Mesenchymal stem cell (in vitro differentiated cells and primary cell): ENCODE measurements around the gene GPR39.

Experiments
- DNase-seq: peaks from one replicate; pipeline ENCODE4 v3.0.0-alpha.2; 2013
- H2AFZ ChIP-seq: one replicate; pipeline ENCODE4 v1.6.1; 2013; ENCODE audit warnings: low read depth, mild to moderate bottlenecking, control low read depth, inconsistent platforms, low read length, moderate library complexity
- H2AK5ac ChIP-seq: 2 replicates; pipeline ENCODE4 v1.6.1; 2013; ENCODE audit warnings: low read length, moderate library complexity, mild to moderate bottlenecking, inconsistent platforms; ENCODE audit not compliant: severe bottlenecking
- H2BK120ac ChIP-seq: one replicate; pipeline ENCODE4 v1.6.1; 2013; ENCODE audit warnings: low read depth, mild to moderate bottlenecking, inconsistent platforms, low read length, moderate library complexity
- H2BK12ac ChIP-seq, 2 experiments: one replicate each; pipeline ENCODE4 v1.6.1; 2013; ENCODE audit warnings: inconsistent platforms in 2 of 2, low read length in 2 of 2, mild to moderate bottlenecking in 2 of 2, moderate library complexity in 2 of 2, control low read depth in 1 of 2
- H2BK15ac ChIP-seq: one replicate; pipeline ENCODE4 v1.6.1; 2013; ENCODE audit warnings: mild to moderate bottlenecking, low read depth, inconsistent platforms; ENCODE audit not compliant: poor library complexity, severe bottlenecking
- H2BK5ac ChIP-seq: 2 replicates; pipeline ENCODE4 v1.6.1; 2013; ENCODE audit warnings: low read depth, mild to moderate bottlenecking, low read length, control low read depth, inconsistent platforms; ENCODE audit not compliant: poor library complexity, severe bottlenecking
- H3K14ac ChIP-seq, 2 experiments: one replicate each; pipeline ENCODE4 v1.6.1; 2013; ENCODE audit warnings: inconsistent platforms in 2 of 2, low read length in 2 of 2, control low read depth in 1 of 2, mild to moderate bottlenecking in 1 of 2, moderate library complexity in 1 of 2
- H3K18ac ChIP-seq, 2 experiments: one replicate each; pipeline ENCODE4 v1.6.1; 2013; ENCODE audit warnings: inconsistent platforms in 2 of 2, low read length in 2 of 2, control low read depth in 1 of 2, low read depth in 1 of 2, mild to moderate bottlenecking in 1 of 2
- H3K23ac ChIP-seq, 2 experiments: one replicate each; pipeline ENCODE4 v1.6.1; 2013; ENCODE audit warnings: inconsistent platforms in 2 of 2, low read length in 2 of 2, mild to moderate bottlenecking in 2 of 2, moderate library complexity in 2 of 2, control low read depth in 1 of 2
- H3K27ac ChIP-seq: 2 replicates; pipeline ENCODE4 v1.5.1; 2013; ENCODE audit warnings: mild to moderate bottlenecking, moderate library complexity, low read length, control low read depth, inconsistent platforms; ENCODE audit not compliant: poor library complexity, severe bottlenecking
- H3K27me3 ChIP-seq, 2 experiments: 2 replicates each; pipeline versions ENCODE4 v1.6.1 to v1.7.0; 2013; ENCODE audit warnings: low read length in 2 of 2, mild to moderate bottlenecking in 2 of 2, moderate library complexity in 2 of 2, control low read depth in 1 of 2, inconsistent platforms in 1 of 2; ENCODE audit not compliant: control insufficient read depth in 1 of 2, insufficient read depth in 1 of 2
- H3K36me3 ChIP-seq, 2 experiments: 2 replicates each; pipeline versions ENCODE4 v1.6.1 to v1.7.0; 2013; ENCODE audit warnings: low read length in 2 of 2, control low read depth in 1 of 2, inconsistent platforms in 1 of 2, low read depth in 1 of 2, mild to moderate bottlenecking in 1 of 2; ENCODE audit not compliant: insufficient read depth in 2 of 2, control insufficient read depth in 1 of 2
- H3K4ac ChIP-seq, 2 experiments: one replicate each; pipeline ENCODE4 v1.6.1; 2013; ENCODE audit warnings: inconsistent platforms in 2 of 2, low read length in 2 of 2, mild to moderate bottlenecking in 2 of 2, moderate library complexity in 2 of 2, control low read depth in 1 of 2, low read depth in 1 of 2
- H3K4me1 ChIP-seq: 2 replicates; pipeline ENCODE4 v1.6.1; 2013; ENCODE audit warnings: low read depth, low read length, control low read depth; ENCODE audit not compliant: control insufficient read depth, insufficient read depth
- H3K4me2 ChIP-seq: 2 replicates; pipeline ENCODE4 v1.6.1; 2013; ENCODE audit warnings: low read length, mild to moderate bottlenecking, inconsistent platforms; ENCODE audit not compliant: poor library complexity, severe bottlenecking
- H3K4me3 ChIP-seq, 2 experiments: 2 replicates each; pipeline versions ENCODE4 v1.5.1 to v1.7.0; 2013; ENCODE audit warnings: low read length in 2 of 2, mild to moderate bottlenecking in 2 of 2, control low read depth in 1 of 2, low read depth in 1 of 2; ENCODE audit not compliant: insufficient read depth in 1 of 2
- H3K79me1 ChIP-seq: replicated peaks from 2 replicates; pipeline ENCODE4 v1.6.1; 2013; ENCODE audit warnings: mild to moderate bottlenecking, control low read depth, low read length, inconsistent platforms; ENCODE audit not compliant: poor library complexity, severe bottlenecking
- H3K9ac ChIP-seq: 2 replicates; pipeline ENCODE4 v1.7.0; 2013; ENCODE audit warnings: mild to moderate bottlenecking, low read length, moderate library complexity
- H3K9me3 ChIP-seq: 2 replicates; pipeline ENCODE4 v1.7.0; 2013; ENCODE audit warnings: mild to moderate bottlenecking, low read length; ENCODE audit not compliant: control insufficient read depth
- H4K8ac ChIP-seq: one replicate; pipeline ENCODE4 v1.6.1; 2013; ENCODE audit warnings: inconsistent platforms, mild to moderate bottlenecking, low read length, moderate library complexity
- H4K91ac ChIP-seq: one replicate; pipeline ENCODE4 v1.6.1; 2013; ENCODE audit warnings: mild to moderate bottlenecking, low read length, inconsistent platforms
- WGBS: methylation state at CpG from one replicate; pipeline ENCODE4 v1.1.7; 2013; ENCODE audit warnings: mixed read lengths; 5-methylcytosine and 5-hydroxymethylcytosine counted together

GPR39 gene

GRCh38 chr2:132559921-132560320 is 143.3 kb downstream of the GPR39 start:
- no peak overlapping the region for H2BK5ac ChIP-seq
- H2BK15ac ChIP-seq, result no peak overlapping the region
- peaks cover 12% of the 10 kb centered on the region for H3K79me1 ChIP-seq
- no peak overlapping the region for H4K8ac ChIP-seq
- H2AK5ac ChIP-seq, result no peak overlapping the region
- H3K9me3 ChIP-seq, result no peaks in the 10 kb centered on the region
- no peaks in the 10 kb centered on the region for H3K27me3 ChIP-seq
- no peak overlapping the region for H3K18ac ChIP-seq
- no peak overlapping the region for H3K4ac ChIP-seq
- no peak overlapping the region for H2AFZ ChIP-seq
- no peak overlapping the region for H3K4me2 ChIP-seq
- no peak for DNase-seq
- peaks cover 2% of the 10 kb centered on the region for H3K4me1 ChIP-seq
- H2BK12ac ChIP-seq, result no peak overlapping the region
- H3K23ac ChIP-seq, result no peak overlapping the region
- H3K9ac ChIP-seq, result no peak overlapping the region
- H3K27ac ChIP-seq, result no peak overlapping the region
- H4K91ac ChIP-seq, result no peak overlapping the region
- no peak overlapping the region for H3K14ac ChIP-seq
- H3K36me3 ChIP-seq, result no peaks in the 10 kb centered on the region
- H3K4me3 ChIP-seq, result no peak overlapping the region
- 92% methylated on average over 2 of the region's 2 CpGs for WGBS
- no peak overlapping the region for H2BK120ac ChIP-seq

DNA sequence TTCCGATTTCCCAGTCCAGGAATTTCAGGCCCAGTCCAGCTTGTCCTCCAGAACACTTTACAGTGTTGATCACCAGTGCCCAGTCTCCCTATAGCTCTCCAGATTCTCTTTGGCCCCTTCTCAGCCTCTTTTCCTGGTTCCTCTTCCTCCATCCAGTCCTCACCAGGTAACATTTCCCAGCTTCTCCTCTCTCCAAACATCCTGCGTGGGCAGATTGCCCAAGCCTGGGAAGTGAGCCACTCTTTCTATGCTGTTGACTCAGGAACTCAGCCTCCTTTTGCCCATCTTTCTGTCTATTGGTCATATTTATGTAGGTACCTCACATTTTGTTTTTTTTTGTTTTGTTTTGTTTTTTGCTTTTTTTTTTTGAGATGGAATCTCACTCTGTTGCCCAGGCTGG is 144.0 kb downstream of the GPR39 start:
- Histone ChIP-seq H3K4me3 (no peak overlapping the region), H4K8ac (no peak overlapping the region), H3K27ac (no peak overlapping the region), H3K23ac (no peak overlapping the region), H3K14ac (no peak overlapping the region), H2BK120ac (no peak overlapping the region), H3K4ac (no peak overlapping the region), H3K9me3 (no peaks in the 10 kb centered on the region), H3K79me1 (peaks cover 12% of the 10 kb centered on the region), H2BK12ac (no peak overlapping the region), H3K4me2 (no peak overlapping the region), H2AK5ac (no peak overlapping the region), H2BK15ac (no peak overlapping the region), H3K27me3 (no peaks in the 10 kb centered on the region), H3K9ac (no peak overlapping the region), H4K91ac (no peak overlapping the region), H3K36me3 (no peaks in the 10 kb centered on the region), H2BK5ac (no peak overlapping the region), H3K4me1 (peaks cover 2% of the 10 kb centered on the region), H2AFZ (no peak overlapping the region), H3K18ac (no peak overlapping the region)
- no peak for DNase-seq
- 99% methylated on average over 2 of the region's 2 CpGs for WGBS

DNA sequence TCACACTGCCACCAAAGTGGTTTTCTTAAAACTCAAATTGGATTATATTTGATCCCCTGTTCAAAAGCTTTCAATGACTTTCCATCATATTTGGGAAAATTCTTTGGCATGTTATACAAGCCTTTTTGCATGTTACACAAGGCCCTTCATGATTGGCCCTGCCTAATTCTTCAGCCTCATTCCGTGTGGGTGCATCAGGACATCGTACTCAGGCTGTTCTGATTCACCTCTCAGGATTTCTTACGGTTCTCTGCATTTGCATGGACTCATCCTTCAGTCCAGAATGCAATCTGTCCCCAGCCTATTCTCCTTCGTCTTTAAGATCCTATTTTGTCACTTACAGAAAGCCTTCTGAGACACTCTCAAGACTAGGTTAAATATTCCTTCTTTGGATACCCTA is 145.6 kb downstream of the GPR39 start:
- Histone ChIP-seq H3K79me1 (peaks cover 14% of the 10 kb centered on the region), H3K18ac (no peak overlapping the region), H2BK15ac (no peak overlapping the region), H2AK5ac (no peak overlapping the region), H3K23ac (no peak overlapping the region), H4K8ac (no peak overlapping the region), H2BK120ac (no peak overlapping the region), H3K9ac (no peak overlapping the region), H4K91ac (no peak overlapping the region), H2AFZ (no peak overlapping the region), H3K4me1 (peaks cover 2% of the 10 kb centered on the region), H2BK12ac (no peak overlapping the region), H3K4ac (no peak overlapping the region), H3K4me2 (no peak overlapping the region), H3K27me3 (no peaks in the 10 kb centered on the region), H2BK5ac (no peak overlapping the region), H3K9me3 (no peaks in the 10 kb centered on the region), H3K14ac (no peak overlapping the region), H3K4me3 (no peak overlapping the region), H3K27ac (no peak overlapping the region), H3K36me3 (peaks cover 0 to 2% of the 10 kb centered on the region in 2 experiments)
- WGBS, result 85% methylated on average over 4 of the region's 4 CpGs
- no peak for DNase-seq

DNA sequence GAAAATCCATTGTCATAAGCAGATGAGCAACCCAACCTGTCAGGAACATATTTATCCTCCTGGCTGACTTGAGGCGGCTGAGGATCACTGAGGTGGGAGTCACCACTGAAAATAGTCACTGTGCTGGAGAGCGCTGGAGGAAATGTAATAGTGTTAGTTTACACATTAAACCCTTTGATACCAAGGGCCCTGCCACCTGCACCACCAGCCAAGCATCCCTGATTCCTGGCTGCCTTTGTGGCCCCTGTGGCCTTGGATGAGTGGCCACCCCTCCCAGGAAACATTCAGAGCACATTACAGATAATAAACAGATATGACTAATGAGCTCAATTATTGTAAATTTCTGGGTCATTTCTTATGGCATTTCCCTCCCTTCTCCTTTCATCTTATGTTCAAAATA is 147.5 kb downstream of the GPR39 start:
- Histone ChIP-seq H2BK5ac (no peak overlapping the region), H3K27ac (no peak overlapping the region), H3K23ac (no peak overlapping the region), H2BK15ac (no peak overlapping the region), H2AK5ac (no peak overlapping the region), H3K4ac (no peak overlapping the region), H4K8ac (no peak overlapping the region), H3K4me2 (no peak overlapping the region), H2BK120ac (no peak overlapping the region), H3K79me1 (peaks cover 12% of the 10 kb centered on the region), H4K91ac (no peak overlapping the region), H3K9ac (no peak overlapping the region), H3K14ac (no peak overlapping the region), H3K36me3 (peaks cover 0 to 2% of the 10 kb centered on the region in 2 experiments), H3K9me3 (no peaks in the 10 kb centered on the region), H3K18ac (no peak overlapping the region), H3K4me3 (no peak overlapping the region), H2AFZ (no peak overlapping the region), H3K27me3 (no peaks in the 10 kb centered on the region), H2BK12ac (no peak overlapping the region), H3K4me1 (peaks cover 2% of the 10 kb centered on the region)
- DNase-seq, result no peak
- 100% methylated on average over 1 of the region's 2 CpGs for WGBS
